T47D (cell line): ENCODE data around the gene RGS12.

Experiments used
- DNase-seq, 2 experiments: peaks; one replicate each; pipeline versions ENCODE4 v3.0.0 to v3.0.0-alpha.2; 2011 to 2012; ENCODE audit warnings: low read depth in 1 of 2, low spot score in 1 of 2
- JUND ChIP-seq: IDR thresholded peaks from 2 replicates; pipeline ENCODE4 v1.6.1; 2012; ENCODE audit warnings: low read depth
- in situ Hi-C: cut with HindIII; loops from 2 replicates; pipeline ENCODE4 v1.10.0; 2016; ENCODE audit warnings: low sequenced_read_pairs, low pct_unique_long_range_greater_than_20kb

RGS12 gene

DNA sequence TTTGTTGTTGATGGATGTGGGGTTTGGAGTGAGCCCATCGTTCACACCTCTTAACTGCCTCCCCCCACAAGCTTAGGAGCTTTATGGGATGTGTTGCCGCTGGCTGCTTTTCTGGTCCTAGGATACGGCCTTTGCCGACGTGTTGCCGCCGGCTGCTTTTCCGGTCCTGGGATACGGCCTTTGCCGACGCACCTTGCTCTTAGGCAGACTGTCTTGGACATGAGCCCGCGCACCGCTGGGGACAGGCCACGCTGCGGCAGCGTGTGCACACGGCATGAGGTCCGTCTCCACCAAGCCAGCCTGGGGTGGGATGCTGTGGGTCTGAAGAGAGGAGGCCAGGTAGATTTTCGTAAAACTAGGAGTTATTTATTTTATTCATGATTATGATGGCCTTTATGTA is 14.2 kb downstream of the RGS12 start:
- no peak for TF ChIP-seq JUND
- in situ Hi-C loops = no loop called here
- DNase-seq = no peak

GRCh38 chr4:3307486-3307885 is 14.7 kb downstream of the RGS12 start:
- no peak for DNase-seq
- in situ Hi-C loops = no loop called here
- TF ChIP-seq JUND = no peak

- in situ Hi-C loops = no loop called here
- no peak for DNase-seq
- TF ChIP-seq JUND = no peak
Observed at GRCh38 chr4:3307891-3308575, 15.2 kb downstream of the RGS12 start.

DNA sequence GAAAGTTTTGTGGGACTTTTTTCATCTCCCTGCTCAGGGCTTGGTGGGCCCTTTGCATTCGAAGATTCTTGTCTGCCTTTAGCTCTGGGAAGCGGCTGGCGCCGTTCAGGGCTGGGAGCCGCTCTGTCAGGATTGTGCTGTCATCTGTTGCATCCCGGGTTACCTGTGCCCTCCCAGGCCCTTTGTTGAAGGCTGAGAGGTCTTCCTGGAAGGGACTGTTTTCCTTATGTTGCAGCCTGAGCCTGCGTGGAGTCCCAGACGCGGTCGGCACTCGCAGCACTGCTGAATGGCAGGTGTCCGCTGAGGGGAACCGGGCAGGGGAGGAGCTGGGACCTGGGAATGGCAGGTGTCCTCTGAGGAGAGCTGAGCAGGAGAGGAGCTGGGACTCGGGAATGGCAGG is 15.9 kb downstream of the RGS12 start:
- no peak for TF ChIP-seq JUND
- no peak for DNase-seq
- in situ Hi-C loops = no loop called here

- in situ Hi-C loops = no loop called here
- TF ChIP-seq JUND = no peak
- no peak for DNase-seq
Observed at GRCh38 chr4:3310301-3311094, 17.7 kb downstream of the RGS12 start.

GRCh38 chr4:3311095-3311372 is 18.2 kb downstream of the RGS12 start:
- in situ Hi-C loops = no loop called here

GRCh38 chr4:3311489-3312171 is 18.8 kb downstream of the RGS12 start:
- in situ Hi-C loops = no loop called here
- TF ChIP-seq JUND = no peak
- DNase-seq = peak in 1 of 2 experiments; percentile 19

More at GRCh38 chr4:3311095-3311372, 18.2 kb downstream of the RGS12 start:
- DNase-seq = no peak
- TF ChIP-seq JUND = no peak

- in situ Hi-C loops = no loop called here
- no peak for TF ChIP-seq JUND
- no peak for DNase-seq
Observed at GRCh38 chr4:3312362-3312761, 19.5 kb downstream of the RGS12 start.

- TF ChIP-seq JUND = no peak
- in situ Hi-C loops = no loop called here
- DNase-seq = no peak
Observed at GRCh38 chr4:3313139-3313538, 20.3 kb downstream of the RGS12 start.

GRCh38 chr4:3313556-3314228 is 20.9 kb downstream of the RGS12 start:
- in situ Hi-C loops = no loop called here
- no peak for TF ChIP-seq JUND
- DNase-seq = no peak

GRCh38 chr4:3314706-3315260 is 22.0 kb downstream of the RGS12 start:
- TF ChIP-seq JUND = no peak
- in situ Hi-C loops = no loop called here
- no peak for DNase-seq

DNA sequence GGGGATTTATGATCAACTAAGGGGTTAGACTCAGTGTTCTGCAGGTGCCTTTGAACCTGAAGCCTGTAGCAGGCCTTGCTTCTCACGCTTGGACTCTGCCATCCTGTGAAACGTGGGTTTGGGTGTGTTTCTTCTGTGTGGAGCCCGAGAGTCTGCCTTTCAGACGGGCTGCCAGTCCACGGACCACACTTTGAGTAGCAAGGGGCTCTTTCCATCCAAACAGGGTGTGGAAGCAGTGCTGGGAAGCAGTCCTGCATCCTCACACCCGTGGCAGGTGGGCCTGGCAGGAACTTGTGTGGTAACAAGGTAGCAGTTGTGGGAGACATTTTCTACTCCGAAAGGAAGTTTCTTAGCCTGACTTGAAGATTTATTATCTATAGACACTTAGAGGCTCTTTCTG is 22.7 kb downstream of the RGS12 start:
- in situ Hi-C loops = no loop called here
- TF ChIP-seq JUND = no peak
- DNase-seq = no peak

DNA sequence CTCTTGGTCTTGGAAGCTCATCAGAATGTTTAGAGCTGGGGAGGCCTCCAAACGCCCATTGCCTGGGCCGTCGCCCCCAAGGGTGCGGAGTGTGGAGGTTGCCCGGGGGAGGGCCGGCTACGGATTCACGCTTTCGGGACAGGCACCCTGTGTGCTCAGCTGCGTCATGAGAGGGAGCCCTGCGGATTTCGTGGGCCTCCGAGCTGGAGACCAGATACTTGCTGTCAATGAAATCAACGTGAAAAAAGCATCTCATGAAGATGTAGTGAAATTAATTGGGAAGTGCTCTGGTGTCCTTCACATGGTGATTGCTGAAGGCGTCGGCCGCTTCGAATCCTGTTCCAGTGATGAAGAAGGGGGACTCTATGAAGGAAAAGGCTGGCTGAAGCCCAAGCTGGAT is 23.3 kb downstream of the RGS12 start:
- no peak for TF ChIP-seq JUND
- no peak for DNase-seq
- in situ Hi-C loops = no loop called here
